Measurements from ENCODE around the gene CACNG8. TPM values are rescaled to one million over a fixed set of nuclear protein-coding genes. Genes with fewer than 3 reads are reported as not detected.

Gene CACNG8
- total RNA-seq, 4 donors from 2014 or later, result 0.02 to 0.10 (median 0.05) TPM

GRCh38 chr19:53965091-53965490 is 2.4 kb downstream of the CACNG8 start:
- Histone ChIP-seq H3K27ac (no peak overlapping the region), H3K9me3 (no peaks in the 10 kb centered on the region), H3K4me1 (no peaks in the 10 kb centered on the region), H3K4me3 (peak overlapping the region; percentile 10 to 21 (median 12)), H3K27me3 (peaks cover 34 to 55% (median 41%) of the 10 kb centered on the region in 3 donors), H3K36me3 (no peaks in the 10 kb centered on the region)
- no peak for TF ChIP-seq POLR2A (IDR thresholded peaks at IDR 0.05)
- TF ChIP-seq, protein P1, sequence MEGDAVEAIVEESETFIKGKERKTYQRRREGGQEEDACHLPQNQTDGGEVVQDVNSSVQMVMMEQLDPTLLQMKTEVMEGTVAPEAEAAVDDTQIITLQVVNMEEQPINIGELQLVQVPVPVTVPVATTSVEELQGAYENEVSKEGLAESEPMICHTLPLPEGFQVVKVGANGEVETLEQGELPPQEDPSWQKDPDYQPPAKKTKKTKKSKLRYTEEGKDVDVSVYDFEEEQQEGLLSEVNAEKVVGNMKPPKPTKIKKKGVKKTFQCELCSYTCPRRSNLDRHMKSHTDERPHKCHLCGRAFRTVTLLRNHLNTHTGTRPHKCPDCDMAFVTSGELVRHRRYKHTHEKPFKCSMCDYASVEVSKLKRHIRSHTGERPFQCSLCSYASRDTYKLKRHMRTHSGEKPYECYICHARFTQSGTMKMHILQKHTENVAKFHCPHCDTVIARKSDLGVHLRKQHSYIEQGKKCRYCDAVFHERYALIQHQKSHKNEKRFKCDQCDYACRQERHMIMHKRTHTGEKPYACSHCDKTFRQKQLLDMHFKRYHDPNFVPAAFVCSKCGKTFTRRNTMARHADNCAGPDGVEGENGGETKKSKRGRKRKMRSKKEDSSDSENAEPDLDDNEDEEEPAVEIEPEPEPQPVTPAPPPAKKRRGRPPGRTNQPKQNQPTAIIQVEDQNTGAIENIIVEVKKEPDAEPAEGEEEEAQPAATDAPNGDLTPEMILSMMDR (IDR thresholded peaks at IDR 0.05 in 4 of 5, conservative IDR thresholded peaks at IDR 0.05 in 1 of 5), result no peak
- ATAC-seq, result no peak
- intact Hi-C loops (cut with DNase I; ENCODE audit: low total_unique reads) (no loop called here), in situ Hi-C loops (cut with MboI; ENCODE audit: low sequenced_read_pairs in 4 of 4) (no loop called here)
- no peak for DNase-seq

DNA sequence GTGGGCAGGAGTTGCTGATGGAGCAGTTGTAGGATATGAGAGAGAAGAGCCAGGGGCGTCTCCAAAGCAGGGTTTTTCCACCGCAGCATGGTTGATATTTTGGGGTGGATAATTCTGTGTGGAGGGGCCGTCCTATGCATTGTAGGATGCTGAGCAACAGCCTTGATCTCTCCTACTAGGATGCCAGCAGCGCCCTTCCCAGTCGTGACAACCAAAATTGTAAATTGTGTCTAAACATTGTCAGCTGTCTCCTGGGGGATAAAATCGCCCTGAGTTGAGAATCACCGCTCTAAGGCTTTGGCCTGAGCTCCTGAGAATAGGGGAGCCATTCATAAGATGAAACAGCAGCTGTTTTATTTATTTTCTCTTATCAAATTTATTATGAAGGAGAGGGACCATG is 4.2 kb downstream of the CACNG8 start:
- H3K9me3 ChIP-seq, result no peaks in the 10 kb centered on the region
- in situ Hi-C loops (cut with MboI; ENCODE audit: low sequenced_read_pairs in 4 of 4) (no loop called here), intact Hi-C loops (cut with DNase I; ENCODE audit: low total_unique reads) (no loop called here)
- DNase-seq (no peak), ATAC-seq (no peak)
- no peak for TF ChIP-seq POLR2A (IDR thresholded peaks at IDR 0.05)
- TF ChIP-seq, protein P1 (IDR thresholded peaks at IDR 0.05 in 4 of 5, conservative IDR thresholded peaks at IDR 0.05 in 1 of 5), result no peak
- no peaks in the 10 kb centered on the region for H3K36me3 ChIP-seq
- H3K4me3 ChIP-seq, result no peak overlapping the region
- H3K4me1 ChIP-seq, result no peaks in the 10 kb centered on the region
- H3K27ac ChIP-seq, result no peak overlapping the region
- H3K27me3 ChIP-seq, result peaks cover 17 to 37% (median 24%) of the 10 kb centered on the region in 3 donors

DNA sequence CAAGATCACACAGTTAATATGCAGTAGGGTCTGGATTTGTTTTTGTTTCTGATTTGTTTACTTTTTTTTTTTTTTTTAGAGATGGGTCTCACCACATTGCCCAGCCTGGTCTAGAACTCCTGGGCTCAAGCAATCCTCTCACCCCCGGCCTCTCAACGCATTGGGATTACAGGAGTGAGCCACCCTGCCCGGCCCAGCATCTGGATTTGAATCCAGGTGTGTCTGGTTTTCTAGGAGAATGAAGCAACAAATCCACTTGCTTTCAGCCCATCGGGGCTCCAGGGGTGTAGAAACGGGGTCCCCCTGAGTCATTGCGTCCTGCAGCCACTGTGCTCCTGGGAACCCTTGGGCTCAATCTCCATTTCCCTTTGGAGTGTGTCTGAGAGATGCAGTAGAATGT is 6.6 kb downstream of the CACNG8 start:
- DNase-seq (no peak), ATAC-seq (no peak)
- TF ChIP-seq POLR2A (IDR thresholded peaks at IDR 0.05), result no peak
- TF ChIP-seq, protein P1 (IDR thresholded peaks at IDR 0.05 in 4 of 5, conservative IDR thresholded peaks at IDR 0.05 in 1 of 5), result no peak
- H3K27ac ChIP-seq, result no peak overlapping the region
- no peaks in the 10 kb centered on the region for H3K36me3 ChIP-seq
- H3K4me3 ChIP-seq, result no peak overlapping the region
- in situ Hi-C loops (cut with MboI; ENCODE audit: low sequenced_read_pairs in 4 of 4), result no loop called here
- no peaks in the 10 kb centered on the region for H3K4me1 ChIP-seq
- peaks cover 5 to 20% (median 10%) of the 10 kb centered on the region in 3 donors for H3K27me3 ChIP-seq
- no peaks in the 10 kb centered on the region for H3K9me3 ChIP-seq
- intact Hi-C loops (cut with DNase I; ENCODE audit: low total_unique reads), result no loop called here

GRCh38 chr19:53971673-53972072 is 8.9 kb downstream of the CACNG8 start:
- in situ Hi-C loops (cut with MboI; ENCODE audit: low sequenced_read_pairs in 4 of 4) (loop anchor here in 1 of 4 donors (10.0 kb wide), 1 partner anchor 143 kb away; the partner anchor contains the start of genes PRPF31 and TFPT), intact Hi-C loops (cut with DNase I; ENCODE audit: low total_unique reads) (no loop called here)
- ATAC-seq (no peak), DNase-seq (no peak)
- H3K4me1 ChIP-seq, result no peaks in the 10 kb centered on the region
- H3K4me3 ChIP-seq, result no peak overlapping the region
- no peak for TF ChIP-seq POLR2A (IDR thresholded peaks at IDR 0.05)
- TF ChIP-seq, protein P1 (IDR thresholded peaks at IDR 0.05 in 4 of 5, conservative IDR thresholded peaks at IDR 0.05 in 1 of 5), result no peak
- peaks cover 0 to 4% (median 0%) of the 10 kb centered on the region in 3 donors for H3K27me3 ChIP-seq
- no peaks in the 10 kb centered on the region for H3K9me3 ChIP-seq
- no peak overlapping the region for H3K27ac ChIP-seq
- no peaks in the 10 kb centered on the region for H3K36me3 ChIP-seq

All from gastrocnemius medialis (tissue), 4 donors.